ENCODE data around the gene GALNT14. TPM values are rescaled to one million over a fixed set of nuclear protein-coding genes. Genes with fewer than 3 reads are reported as not detected.
"Not testable (repeated sequence)": the region's sequence is repeated elsewhere in the genome, so short reads cannot be mapped to it uniquely, and the experiment has no call there.

GALNT14 gene
- 0.72 TPM in 1 of 2 replicates, not detected in the other for total RNA-seq (ENCODE audit: low replicate concordance)

DNA sequence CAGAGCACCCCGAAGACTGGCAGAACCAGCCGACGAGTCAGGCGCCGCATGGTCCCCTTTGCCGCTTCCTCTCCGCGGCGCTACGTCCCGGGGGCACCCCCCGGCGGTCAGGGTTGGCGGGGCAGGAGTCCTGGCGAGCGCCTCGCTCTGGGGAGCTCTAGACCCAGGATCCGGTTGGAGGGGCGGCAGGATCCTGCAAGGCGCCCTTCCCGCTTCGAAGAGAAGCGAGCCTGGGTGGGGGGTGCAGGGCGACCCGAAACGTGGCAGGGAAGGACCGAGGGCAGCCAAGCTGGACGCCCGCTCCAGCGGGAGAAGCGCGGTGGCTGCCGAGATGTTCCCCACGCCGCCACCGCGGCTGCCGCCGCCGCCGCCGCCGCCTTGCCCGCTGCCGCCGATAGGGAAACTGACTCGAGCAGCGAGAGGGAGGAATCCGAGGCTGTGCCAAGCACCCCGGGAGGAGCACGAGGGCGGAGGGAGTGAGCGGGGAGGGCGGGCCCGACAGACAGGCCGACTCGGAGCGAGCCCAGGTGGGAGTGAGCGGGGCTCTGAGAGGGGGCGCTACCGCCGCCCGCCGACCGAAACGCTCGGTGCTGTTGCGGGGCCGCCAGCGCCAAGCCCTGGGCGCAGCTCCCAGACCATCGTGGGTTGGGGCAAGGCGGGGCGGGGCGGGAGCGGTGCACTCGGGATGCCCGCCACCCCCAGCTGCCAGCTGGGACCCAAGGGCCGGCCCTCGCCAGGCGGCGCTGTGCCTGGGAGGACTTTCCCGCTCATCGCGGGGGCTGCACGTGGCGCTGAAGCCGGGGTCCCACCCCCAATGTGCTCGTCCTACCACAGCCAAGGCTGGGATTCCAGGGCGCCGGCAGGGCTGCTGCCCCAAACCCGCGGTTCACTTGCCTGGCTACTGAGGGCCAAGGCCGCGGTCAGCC, at the start of gene GALNT14:
Gene GALNT14, minus strand, starts transcription at position 404 of the 926 bp plus-strand sequence. Its CDS starts 354 bp downstream, at position 50.
- TF ChIP-seq, protein P1, sequence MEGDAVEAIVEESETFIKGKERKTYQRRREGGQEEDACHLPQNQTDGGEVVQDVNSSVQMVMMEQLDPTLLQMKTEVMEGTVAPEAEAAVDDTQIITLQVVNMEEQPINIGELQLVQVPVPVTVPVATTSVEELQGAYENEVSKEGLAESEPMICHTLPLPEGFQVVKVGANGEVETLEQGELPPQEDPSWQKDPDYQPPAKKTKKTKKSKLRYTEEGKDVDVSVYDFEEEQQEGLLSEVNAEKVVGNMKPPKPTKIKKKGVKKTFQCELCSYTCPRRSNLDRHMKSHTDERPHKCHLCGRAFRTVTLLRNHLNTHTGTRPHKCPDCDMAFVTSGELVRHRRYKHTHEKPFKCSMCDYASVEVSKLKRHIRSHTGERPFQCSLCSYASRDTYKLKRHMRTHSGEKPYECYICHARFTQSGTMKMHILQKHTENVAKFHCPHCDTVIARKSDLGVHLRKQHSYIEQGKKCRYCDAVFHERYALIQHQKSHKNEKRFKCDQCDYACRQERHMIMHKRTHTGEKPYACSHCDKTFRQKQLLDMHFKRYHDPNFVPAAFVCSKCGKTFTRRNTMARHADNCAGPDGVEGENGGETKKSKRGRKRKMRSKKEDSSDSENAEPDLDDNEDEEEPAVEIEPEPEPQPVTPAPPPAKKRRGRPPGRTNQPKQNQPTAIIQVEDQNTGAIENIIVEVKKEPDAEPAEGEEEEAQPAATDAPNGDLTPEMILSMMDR (IDR thresholded peaks at IDR 0.05; ENCODE audit: insufficient read depth, low read length): peak; percentile 37
- DNase-seq (ENCODE audit: low read depth): peak; percentile 23
- H3K4me3 ChIP-seq (ENCODE audit: low read depth, low read length): peak within 1 kb of the TSS; percentile 58

DNA sequence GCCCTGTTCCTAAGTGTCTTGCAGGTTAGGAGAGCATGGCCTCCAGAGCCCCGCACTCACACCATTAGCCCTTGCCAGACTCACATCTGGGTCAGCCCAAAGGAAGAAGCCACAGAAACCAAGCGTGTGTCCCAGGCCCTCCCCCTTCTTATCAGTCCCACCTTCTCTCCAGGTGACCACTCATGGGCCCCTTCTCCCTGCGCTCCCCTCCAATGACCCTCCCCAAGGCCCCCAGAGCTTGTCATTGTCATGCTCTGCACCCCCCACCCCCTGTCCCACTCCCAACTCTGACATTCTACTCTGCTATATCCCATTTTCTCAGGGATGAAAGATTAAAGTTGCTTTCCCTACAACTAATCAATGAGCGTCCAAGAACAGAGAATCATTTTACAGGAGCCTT, 48.9 kb upstream of the GALNT14 start:
- H3K4me3 ChIP-seq (ENCODE audit: low read depth, low read length): no peak overlapping the region
- no peak for DNase-seq (ENCODE audit: low read depth)
- TF ChIP-seq, protein P1 (IDR thresholded peaks at IDR 0.05; ENCODE audit: insufficient read depth, low read length): no peak

DNA sequence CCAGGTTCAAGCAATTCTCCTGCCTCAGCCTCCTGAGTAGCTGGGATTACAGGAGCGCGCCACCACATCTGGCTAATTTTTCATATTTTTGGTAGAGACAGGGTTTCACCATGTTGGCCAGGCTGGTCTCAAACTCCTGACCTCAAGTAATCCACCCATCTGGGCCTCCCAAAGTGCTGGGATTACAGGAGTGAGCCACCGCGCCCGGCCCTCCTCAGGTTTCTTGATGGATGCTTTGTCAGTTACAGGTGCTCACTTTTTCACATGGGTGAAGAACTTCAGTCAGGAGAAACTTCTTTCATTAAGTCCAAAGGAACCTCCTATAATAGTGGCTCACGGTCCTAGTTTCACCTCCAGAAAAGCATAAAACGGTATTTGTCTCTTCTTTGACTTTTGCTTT, 45.7 kb upstream of the GALNT14 start:
- DNase-seq (ENCODE audit: low read depth); H3K4me3 ChIP-seq (ENCODE audit: low read depth, low read length): not testable (repeated sequence)

- no peak for DNase-seq (ENCODE audit: low read depth)
- no peak overlapping the region for H3K4me3 ChIP-seq (ENCODE audit: low read depth, low read length)
- TF ChIP-seq, protein P1 (IDR thresholded peaks at IDR 0.05; ENCODE audit: insufficient read depth, low read length): no peak
These were observed 38.5 kb upstream of the GALNT14 start for GRCh38 chr2:31176742-31177141.

DNA sequence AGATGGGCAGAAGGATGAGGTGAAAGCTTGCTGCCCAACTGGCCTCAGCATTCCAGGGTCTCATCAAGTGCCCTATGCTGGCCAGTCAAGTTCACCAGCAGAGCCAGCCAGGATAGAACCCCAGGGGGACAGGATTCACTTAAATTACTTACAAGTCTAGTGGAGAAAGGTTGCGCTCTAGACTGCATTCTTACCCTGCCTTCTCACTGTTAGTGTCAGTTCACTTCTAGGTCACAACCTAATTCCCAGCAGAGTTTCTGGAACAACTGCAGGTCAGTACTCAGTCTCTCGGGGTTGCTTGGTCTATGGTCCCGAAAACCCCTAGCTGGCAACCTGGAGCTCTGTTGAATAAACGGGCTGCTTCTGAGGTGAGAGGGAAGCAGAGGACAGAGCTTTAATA, 32.9 kb upstream of the GALNT14 start:
- TF ChIP-seq, protein P1 (IDR thresholded peaks at IDR 0.05; ENCODE audit: insufficient read depth, low read length): no peak
- H3K4me3 ChIP-seq (ENCODE audit: low read depth, low read length): no peak overlapping the region
- DNase-seq (ENCODE audit: low read depth): no peak

GRCh38 chr2:31170071-31170698, 31.9 kb upstream of the GALNT14 start:
- TF ChIP-seq, protein P1 (IDR thresholded peaks at IDR 0.05; ENCODE audit: insufficient read depth, low read length): peak; percentile 94
- DNase-seq (ENCODE audit: low read depth): peak; percentile 71
- H3K4me3 ChIP-seq (ENCODE audit: low read depth, low read length): no peak overlapping the region

DNA sequence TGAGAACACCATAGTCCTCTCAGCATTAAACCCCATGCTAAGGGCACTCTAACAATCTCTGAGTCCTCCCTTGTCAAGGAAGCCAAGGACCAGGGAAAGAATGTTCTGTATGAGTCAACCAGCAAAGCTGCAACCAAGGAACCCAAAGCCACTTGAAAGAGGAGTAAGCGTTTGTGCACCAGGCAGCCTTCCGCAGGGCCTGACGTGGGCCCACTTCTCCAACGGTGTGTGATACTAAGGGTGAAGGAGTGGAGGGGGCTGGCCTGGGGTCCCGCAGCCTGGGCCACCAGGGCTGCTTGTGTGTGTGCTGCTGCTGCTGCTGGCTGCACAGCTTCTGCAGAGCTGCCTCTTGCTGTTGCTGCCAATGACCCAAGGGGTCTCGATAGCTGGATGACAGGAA, 30.1 kb upstream of the GALNT14 start:
- no peak for DNase-seq (ENCODE audit: low read depth)
- TF ChIP-seq, protein P1 (IDR thresholded peaks at IDR 0.05; ENCODE audit: insufficient read depth, low read length): no peak
- no peak overlapping the region for H3K4me3 ChIP-seq (ENCODE audit: low read depth, low read length)

Measured in fibroblast of the aortic adventitia (primary cell).